Psoas muscle (tissue), 8 donors: ENCODE data around the gene GPBP1L1. TPM values are rescaled to one million over a fixed set of nuclear protein-coding genes. Genes with fewer than 3 reads are reported as not detected.
"Not testable (repeated sequence)": the region's sequence is repeated elsewhere in the genome, so short reads cannot be mapped to it uniquely, and the experiment has no call there.

ENCODE experiments used
- ATAC-seq, 4 donors: fragments of 200-7000 bp; cut with Tn5 transposase; one replicate each; pipeline ENCODE4 v1.9.1; 2020; ENCODE audit warnings: moderate library complexity in 3 of 4, mild to moderate bottlenecking in 2 of 4
- DNase-seq, 2 donors: peaks; one replicate each; pipeline ENCODE4 v3.0.0-alpha.2; 2020
- H3K27ac ChIP-seq: fragments of 200-600 bp; one replicate; pipeline ENCODE4 v1.8.0; 2022
- H3K27me3 ChIP-seq, 3 donors: fragments of 200-600 bp in 1 of 3; one replicate each; pipeline versions ENCODE4 v1.6.1 to v1.8.0; 2013 to 2022; ENCODE audit warnings: low read length in 2 of 3, mild to moderate bottlenecking in 2 of 3, moderate library complexity in 1 of 3; ENCODE audit not compliant: insufficient read depth in 3 of 3
- H3K36me3 ChIP-seq, 2 donors: fragments of 200-600 bp in 1 of 2; one replicate each; pipeline versions ENCODE4 v1.6.1 to v1.8.0; 2013 to 2022; ENCODE audit warnings: low read depth in 1 of 2, mild to moderate bottlenecking in 1 of 2, moderate library complexity in 1 of 2; ENCODE audit not compliant: insufficient read depth in 1 of 2
- H3K4me1 ChIP-seq: fragments of 200-600 bp; one replicate; pipeline ENCODE4 v1.8.0; 2022
- H3K4me3 ChIP-seq: fragments of 200-600 bp; one replicate; pipeline ENCODE4 v1.8.0; 2022; ENCODE audit warnings: mild to moderate bottlenecking
- H3K9me3 ChIP-seq: fragments of 200-600 bp; one replicate; pipeline ENCODE4 v1.8.0; 2022
- WGBS, 3 donors: extraction: QIAGEN DNeasy Blood & Tissue Kit; methylation state at CpG; one replicate each; pipeline versions ENCODE4 v1.1.6 to v1.1.7; 2013; 5-methylcytosine and 5-hydroxymethylcytosine counted together
- intact Hi-C, 2 donors: fragments of 100-400 bp; cut with DNase I; formaldehyde crosslinking; loops; one replicate each; pipeline versions ENCODE4 v1.11.0 to v1.14.2; 2022
- polyA plus RNA-seq, 3 donors: library from polyadenylated mRNA; stranded (reverse); fragments of 200-250 nt; gene quantifications; one replicate each; pipeline ENCODE4 v1.2.3, GENCODE V29; 2013
- total RNA-seq, 4 donors: library from RNA; stranded (reverse); fragmentation: NEBNext Ultra II Directional in 2 of 4; extraction: Animal tissue kit (Norgen Biotek cat#: 25700) in 2 of 4; gene quantifications; one replicate each; pipeline versions ENCODE4 v1.2.1 to v1.2.4, GENCODE V29; 2021 to 2023
- TF ChIP-seq, protein P1 (sequence below): fragments of 200-600 bp; IDR thresholded peaks from one replicate; pipeline ENCODE4 v1.8.0; 2022; ENCODE audit warnings: antibody characterized with exemption
- donor health status: healthy with polysubstance abuse.
- donor health status: DM: no; HTN: no; CAD: no; lungs with moderate emphysema.
- donor health status: Bipolar disorder and iron deficiency.
- donor health status: healthy.
- donor health status: DM: yes; HTN: yes; CAD: no.
- donor health status: DM: no; HTN: no; CAD: no.
- donor health status: DM: no; HTN: no; CAD: no.
- donor health status: DM: yes; HTN: yes; CAD: no.

GPBP1L1 gene
- total and polyA plus RNA-seq, 7 donors, result 25.8 to 74.4 (median 62.3) TPM

DNA sequence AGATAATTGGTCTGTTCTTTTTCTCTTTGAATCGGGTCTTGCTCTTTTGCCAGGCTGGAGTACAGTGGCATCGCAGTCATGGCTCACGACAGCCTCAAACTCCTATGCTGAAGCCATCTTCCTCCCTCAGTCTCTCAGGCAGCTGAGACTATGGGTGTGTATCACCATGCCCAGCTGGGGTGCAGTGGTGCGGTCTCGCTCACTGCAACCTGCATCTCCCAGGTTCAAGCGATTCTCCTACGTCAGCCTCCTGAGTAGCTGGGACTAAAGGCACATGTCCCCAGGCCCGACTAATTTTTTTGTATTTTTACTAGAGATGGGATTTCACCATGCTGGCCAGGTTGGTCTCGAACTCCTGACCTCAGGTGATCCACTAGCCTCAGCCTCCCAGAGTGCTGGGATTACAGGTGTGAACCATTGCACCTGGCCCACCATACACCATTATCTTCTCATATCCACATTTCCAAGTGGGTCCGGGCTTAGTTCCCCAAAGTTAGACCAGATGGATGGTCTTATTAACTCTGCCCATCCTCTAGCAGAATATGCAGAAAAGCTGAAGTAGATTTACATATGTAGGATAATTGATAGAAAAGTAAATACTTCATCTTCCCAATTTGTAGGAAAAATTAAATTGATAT, 75.6 kb downstream of the GPBP1L1 start:
- intact Hi-C loops, result no loop called here
- TF ChIP-seq, protein P1, sequence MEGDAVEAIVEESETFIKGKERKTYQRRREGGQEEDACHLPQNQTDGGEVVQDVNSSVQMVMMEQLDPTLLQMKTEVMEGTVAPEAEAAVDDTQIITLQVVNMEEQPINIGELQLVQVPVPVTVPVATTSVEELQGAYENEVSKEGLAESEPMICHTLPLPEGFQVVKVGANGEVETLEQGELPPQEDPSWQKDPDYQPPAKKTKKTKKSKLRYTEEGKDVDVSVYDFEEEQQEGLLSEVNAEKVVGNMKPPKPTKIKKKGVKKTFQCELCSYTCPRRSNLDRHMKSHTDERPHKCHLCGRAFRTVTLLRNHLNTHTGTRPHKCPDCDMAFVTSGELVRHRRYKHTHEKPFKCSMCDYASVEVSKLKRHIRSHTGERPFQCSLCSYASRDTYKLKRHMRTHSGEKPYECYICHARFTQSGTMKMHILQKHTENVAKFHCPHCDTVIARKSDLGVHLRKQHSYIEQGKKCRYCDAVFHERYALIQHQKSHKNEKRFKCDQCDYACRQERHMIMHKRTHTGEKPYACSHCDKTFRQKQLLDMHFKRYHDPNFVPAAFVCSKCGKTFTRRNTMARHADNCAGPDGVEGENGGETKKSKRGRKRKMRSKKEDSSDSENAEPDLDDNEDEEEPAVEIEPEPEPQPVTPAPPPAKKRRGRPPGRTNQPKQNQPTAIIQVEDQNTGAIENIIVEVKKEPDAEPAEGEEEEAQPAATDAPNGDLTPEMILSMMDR, result no peak
- WGBS, 3 donors, result 93 to 97% (median 96%) methylated on average over 10 of the region's 10 CpGs
- H3K27ac ChIP-seq, result no peak overlapping the region
- no peaks in the 10 kb centered on the region for H3K9me3 ChIP-seq
- no peaks in the 10 kb centered on the region for H3K4me1 ChIP-seq
- no peak overlapping the region for H3K4me3 ChIP-seq
- ATAC-seq (no peak), DNase-seq (no peak)
- peaks cover 4 to 88% of the 10 kb centered on the region in 2 donors for H3K36me3 ChIP-seq
- no peaks in the 10 kb centered on the region for H3K27me3 ChIP-seq

DNA sequence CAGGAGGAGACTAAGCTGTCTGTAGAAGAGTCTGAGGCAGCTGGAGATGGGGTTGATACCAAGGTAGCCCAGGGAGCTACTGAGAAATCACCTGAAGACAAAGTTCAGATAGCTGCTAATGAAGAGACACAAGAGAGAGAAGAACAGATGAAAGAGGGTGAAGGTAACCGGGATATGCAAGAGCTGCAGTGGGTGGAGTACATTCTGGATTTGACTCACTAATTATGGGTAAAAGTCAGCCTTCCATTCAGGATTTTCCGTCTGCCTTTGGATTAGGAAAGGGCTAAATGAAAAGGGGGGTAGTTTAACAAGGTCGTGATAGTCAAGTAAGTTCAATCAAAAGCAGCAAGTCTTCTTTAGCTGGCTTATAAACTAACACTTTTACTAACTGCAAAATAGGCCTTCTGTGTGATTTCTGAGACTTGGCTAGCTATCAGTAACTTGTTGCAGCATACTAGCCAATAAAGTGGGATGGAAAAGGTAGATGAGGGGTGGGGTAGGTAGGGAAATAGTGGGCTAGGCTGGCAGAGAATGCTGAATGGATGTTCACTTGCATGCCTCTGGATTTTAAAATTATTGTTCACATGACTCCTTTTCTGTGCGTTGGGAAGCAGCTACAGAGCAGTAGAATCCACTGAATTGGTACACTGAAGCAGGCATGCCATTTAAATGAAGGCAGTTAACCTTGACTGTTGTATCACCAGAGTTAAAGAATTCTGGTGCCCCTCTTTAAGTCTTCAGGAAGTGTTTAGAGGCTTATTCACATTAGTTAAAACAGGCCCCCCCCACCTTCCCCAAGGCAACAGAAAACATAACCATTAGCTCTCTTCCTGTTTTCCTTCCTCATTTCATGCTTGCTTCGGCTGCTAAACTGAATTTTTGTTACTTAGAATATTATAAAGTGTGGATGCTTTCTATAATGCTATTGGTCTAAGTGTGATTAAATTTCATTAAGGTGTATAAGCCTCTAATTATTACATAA, 77.9 kb downstream of the GPBP1L1 start:
- WGBS, 3 donors, result 78 to 84% (median 80%) methylated on average over 5 of the region's 5 CpGs
- intact Hi-C loops, result no loop called here
- Histone ChIP-seq H3K27ac (no peak overlapping the region), H3K36me3 (peaks cover 0 to 80% of the 10 kb centered on the region in 2 donors), H3K27me3 (no peaks in the 10 kb centered on the region), H3K9me3 (no peaks in the 10 kb centered on the region), H3K4me3 (no peak overlapping the region), H3K4me1 (no peaks in the 10 kb centered on the region)
- DNase-seq (no peak), ATAC-seq (no peak)
- TF ChIP-seq, protein P1, result no peak

DNA sequence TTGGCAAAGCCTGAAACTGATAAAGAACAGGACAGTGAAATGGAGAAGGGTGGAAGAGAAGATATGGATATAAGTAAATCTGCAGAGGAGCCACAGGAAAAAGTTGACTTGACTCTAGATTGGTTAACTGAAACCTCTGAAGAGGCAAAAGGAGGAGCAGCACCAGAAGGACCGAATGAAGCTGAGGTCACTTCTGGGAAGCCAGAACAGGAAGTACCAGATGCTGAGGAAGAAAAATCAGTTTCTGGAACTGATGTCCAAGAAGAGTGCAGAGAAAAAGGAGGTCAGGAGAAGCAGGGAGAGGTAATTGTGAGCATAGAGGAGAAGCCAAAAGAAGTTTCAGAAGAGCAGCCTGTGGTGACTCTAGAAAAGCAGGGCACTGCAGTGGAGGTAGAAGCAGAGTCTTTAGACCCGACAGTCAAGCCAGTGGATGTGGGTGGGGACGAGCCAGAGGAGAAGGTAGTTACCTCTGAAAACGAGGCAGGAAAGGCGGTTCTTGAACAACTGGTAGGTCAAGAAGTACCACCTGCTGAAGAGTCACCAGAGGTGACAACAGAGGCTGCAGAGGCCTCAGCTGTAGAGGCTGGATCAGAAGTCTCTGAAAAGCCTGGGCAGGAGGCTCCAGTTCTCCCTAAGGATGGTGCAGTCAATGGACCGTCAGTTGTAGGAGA, 78.8 kb downstream of the GPBP1L1 start:
- no peak for DNase-seq
- TF ChIP-seq, protein P1, result no peak
- WGBS, 3 donors, result 70 to 86% (median 75%) methylated on average over 6 of the region's 6 CpGs
- Histone ChIP-seq H3K4me3 (no peak overlapping the region), H3K36me3 (peaks cover 0 to 78% of the 10 kb centered on the region in 2 donors), H3K27me3 (no peaks in the 10 kb centered on the region), H3K27ac (no peak overlapping the region), H3K9me3 (no peaks in the 10 kb centered on the region), H3K4me1 (no peaks in the 10 kb centered on the region)
- intact Hi-C loops, result no loop called here
- no peak for ATAC-seq

DNA sequence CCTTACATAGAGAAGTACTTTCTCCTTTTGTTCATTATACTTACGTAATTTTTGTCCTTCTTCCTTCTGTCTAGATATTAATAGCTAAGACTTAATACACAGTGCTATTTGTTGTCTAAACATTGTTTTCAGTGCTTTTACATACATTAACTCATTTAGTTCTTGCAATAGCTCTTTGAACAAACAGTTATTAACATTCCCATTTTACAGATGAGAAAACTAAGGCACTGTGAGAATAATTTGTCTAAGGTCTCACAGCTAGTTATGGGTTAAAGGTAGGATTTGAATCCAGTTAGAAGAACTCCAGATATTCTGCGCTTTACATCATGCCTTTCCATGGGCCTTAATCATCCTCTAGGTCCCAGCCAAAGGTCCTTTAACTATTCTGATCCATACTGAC, 82.1 kb downstream of the GPBP1L1 start:
- H3K4me1 ChIP-seq, result no peaks in the 10 kb centered on the region
- H3K36me3 ChIP-seq, result peaks cover 0 to 58% of the 10 kb centered on the region in 2 donors
- ATAC-seq, result no peak
- 96 to 98% (median 98%) methylated on average over 2 of the region's 2 CpGs for WGBS, 3 donors
- H3K4me3 ChIP-seq, result no peak overlapping the region
- no peak overlapping the region for H3K27ac ChIP-seq
- no peak for DNase-seq
- TF ChIP-seq, protein P1, result no peak
- intact Hi-C loops, result no loop called here
- H3K9me3 ChIP-seq, result no peaks in the 10 kb centered on the region
- no peaks in the 10 kb centered on the region for H3K27me3 ChIP-seq

DNA sequence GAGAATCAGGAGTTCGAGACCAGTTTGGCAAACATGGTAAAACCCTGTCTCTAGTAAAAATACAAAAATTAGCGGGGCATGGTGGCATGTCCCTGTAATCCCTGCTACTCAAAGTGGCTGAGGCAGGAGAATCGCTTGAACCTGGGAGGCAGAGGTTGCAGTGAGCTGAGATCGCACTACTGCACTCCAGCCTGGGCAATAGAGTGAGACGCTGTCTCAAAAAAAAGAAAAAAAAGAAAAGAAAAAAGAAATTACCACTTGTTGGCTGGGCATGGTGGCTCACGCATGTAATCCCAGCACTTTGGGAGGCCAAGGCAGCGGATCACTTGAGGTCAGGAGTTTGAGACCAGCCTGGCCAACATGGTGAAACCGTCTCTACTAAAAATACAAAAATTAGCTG, 89.6 kb downstream of the GPBP1L1 start:
- H3K4me1 ChIP-seq, DNase-seq, H3K9me3 ChIP-seq, intact Hi-C loops, H3K27ac ChIP-seq, H3K4me3 ChIP-seq, H3K27me3 ChIP-seq, ATAC-seq: not testable (repeated sequence)
- 97 to 98% (median 97%) methylated on average over 8 of the region's 8 CpGs for WGBS, 3 donors
- peaks cover 0 to 47% of the 10 kb centered on the region in 2 donors for H3K36me3 ChIP-seq
